Hindlimb muscle (tissue), 1 donor: ENCODE results near the gene PTPRN2. TPM values are rescaled to one million over a fixed set of nuclear protein-coding genes. Genes with fewer than 3 reads are reported as not detected.
A peak's percentile ranks its signal among the peaks of the same experiment; 100 is the strongest.

Experiments
- DNase-seq: peaks from one replicate; pipeline ENCODE4 v3.0.0-alpha.2; 2013
- polyA plus RNA-seq: library from polyadenylated mRNA; unstranded; fragments of 120-200 nt; gene quantifications from one replicate; pipeline ENCODE4 v1.2.1, GENCODE V29; 2013; ENCODE audit not compliant: insufficient read length

Gene PTPRN2
- polyA plus RNA-seq, 1 donor: 2.0 TPM

- no peak for DNase-seq
These were observed 99.9 kb downstream of the PTPRN2 start for GRCh38 chr7:158487631-158488151.

- no peak for DNase-seq
These were observed 100.7 kb downstream of the PTPRN2 start for GRCh38 chr7:158486919-158487318.

DNA sequence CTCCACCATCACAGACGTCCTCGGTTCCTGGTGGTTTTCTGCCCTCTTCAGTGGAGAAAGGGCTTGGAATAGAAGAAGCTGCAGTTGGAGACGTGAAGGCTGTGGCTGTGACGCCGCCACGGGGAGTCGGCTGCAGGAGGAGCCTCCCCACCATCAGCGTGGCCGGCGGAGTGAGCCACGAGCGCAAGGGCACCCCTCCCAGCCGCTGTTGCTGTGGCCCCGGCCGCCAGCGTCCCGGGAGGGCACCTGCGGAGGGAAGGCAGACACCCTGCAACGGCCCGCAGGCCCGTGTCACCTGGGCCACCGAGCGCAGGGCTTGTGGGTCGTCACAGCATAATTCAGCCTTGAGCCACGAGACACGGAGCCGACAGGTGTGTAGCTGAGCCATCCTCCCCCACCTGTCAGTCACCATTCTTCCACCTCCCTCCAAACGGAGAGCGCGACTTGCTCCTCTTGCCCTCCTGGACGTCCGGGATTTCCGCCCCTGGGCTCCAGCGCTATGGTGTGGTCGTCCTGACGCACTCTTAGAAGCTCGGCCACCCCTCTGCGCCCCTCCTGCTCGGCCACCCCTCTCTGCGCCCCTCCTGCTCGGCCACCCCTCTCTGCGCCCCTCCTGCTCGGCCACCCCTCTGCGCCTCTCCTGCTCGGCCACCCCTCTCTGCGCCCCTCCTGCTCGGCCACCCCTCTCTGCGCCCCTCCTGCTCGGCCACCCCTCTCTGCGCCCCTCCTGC is 102.7 kb downstream of the PTPRN2 start:
- DNase-seq: no peak

- DNase-seq: no peak
These were observed 105.1 kb downstream of the PTPRN2 start for GRCh38 chr7:158482480-158482879.

- no peak for DNase-seq
These were observed 108.0 kb downstream of the PTPRN2 start for GRCh38 chr7:158479664-158480025.

- DNase-seq: no peak
These were observed 108.5 kb downstream of the PTPRN2 start for GRCh38 chr7:158479021-158479663.

DNA sequence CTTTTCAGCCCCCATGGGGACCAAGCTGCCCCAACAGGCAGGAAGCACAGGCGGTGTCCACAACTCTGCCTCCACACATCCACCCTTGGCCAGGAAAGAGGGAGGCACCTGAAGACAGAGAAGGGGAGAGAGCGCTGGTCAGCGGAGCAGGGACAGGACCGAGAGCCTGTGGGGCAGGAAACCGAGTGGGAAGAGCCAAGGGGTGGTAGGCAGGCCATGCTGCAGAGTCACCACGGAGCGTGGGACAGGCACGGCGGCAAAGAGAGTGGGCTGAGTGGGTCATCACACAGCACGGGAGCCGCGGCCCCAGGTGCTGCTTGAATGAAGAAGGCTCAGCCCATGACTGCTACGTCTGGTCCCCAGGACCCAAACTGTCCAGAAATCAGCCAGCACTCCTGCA is 109.8 kb downstream of the PTPRN2 start:
- no peak for DNase-seq

GRCh38 chr7:158476331-158476932 is 111.2 kb downstream of the PTPRN2 start:
- DNase-seq: no peak

DNA sequence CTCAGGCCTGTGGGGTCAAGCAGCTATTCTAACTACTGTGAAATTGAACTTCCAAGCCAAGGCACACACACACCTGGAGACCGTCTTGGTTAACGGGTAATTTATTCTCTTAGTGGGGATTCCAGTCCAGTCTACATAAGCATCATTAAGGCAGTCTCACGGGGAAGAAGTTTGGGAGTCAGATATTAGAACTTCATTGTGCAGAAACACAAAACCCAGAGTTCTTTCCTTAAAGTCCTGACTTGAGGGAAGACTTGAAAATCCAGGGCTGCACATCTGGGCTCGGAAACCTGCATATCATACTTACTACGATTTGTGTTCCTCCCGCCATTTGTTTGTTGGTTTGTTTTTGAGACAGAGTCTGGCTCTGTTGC is 112.0 kb downstream of the PTPRN2 start:
- DNase-seq: no peak

DNA sequence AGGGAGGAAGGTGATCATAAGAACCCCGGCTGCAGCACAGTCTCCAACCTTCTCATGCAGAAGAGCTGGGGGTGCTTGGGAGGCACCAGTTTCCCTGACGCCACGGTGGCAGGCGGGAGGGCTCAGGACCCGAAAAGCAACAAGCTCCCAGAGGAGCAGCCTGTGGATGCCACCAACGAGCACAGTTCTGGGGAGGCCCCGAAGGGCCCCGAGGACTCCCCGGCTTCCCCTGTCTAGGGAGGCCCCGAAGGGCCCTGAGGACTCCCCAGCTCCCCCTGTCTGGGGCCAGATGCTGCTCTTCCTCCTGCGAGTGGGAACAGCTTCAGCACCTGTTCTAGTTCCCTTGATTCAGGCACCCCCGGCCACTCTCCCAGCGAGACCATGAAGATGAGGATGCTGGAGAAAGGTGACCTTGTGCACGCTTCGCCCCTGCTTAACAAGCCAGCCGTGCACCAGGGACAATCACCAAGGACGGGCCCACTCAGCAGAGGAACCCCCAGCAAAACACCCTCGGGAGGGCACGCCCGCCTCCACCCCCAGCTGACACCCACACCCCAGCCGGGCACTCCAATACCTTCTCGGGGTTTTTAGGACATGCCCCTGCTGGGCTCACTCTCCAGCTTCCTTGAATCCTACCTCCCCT is 112.5 kb downstream of the PTPRN2 start:
- no peak for DNase-seq

GRCh38 chr7:158474488-158474887 is 113.1 kb downstream of the PTPRN2 start:
- DNase-seq: no peak

- no peak for DNase-seq
These were observed 113.7 kb downstream of the PTPRN2 start for GRCh38 chr7:158473946-158474345.

- DNase-seq: peak; percentile 23
These were observed 114.4 kb downstream of the PTPRN2 start for GRCh38 chr7:158473221-158473620.

- DNase-seq: no peak
These were observed 115.0 kb downstream of the PTPRN2 start for GRCh38 chr7:158472596-158472995.

GRCh38 chr7:158471716-158472115 is 115.9 kb downstream of the PTPRN2 start:
- no peak for DNase-seq

DNA sequence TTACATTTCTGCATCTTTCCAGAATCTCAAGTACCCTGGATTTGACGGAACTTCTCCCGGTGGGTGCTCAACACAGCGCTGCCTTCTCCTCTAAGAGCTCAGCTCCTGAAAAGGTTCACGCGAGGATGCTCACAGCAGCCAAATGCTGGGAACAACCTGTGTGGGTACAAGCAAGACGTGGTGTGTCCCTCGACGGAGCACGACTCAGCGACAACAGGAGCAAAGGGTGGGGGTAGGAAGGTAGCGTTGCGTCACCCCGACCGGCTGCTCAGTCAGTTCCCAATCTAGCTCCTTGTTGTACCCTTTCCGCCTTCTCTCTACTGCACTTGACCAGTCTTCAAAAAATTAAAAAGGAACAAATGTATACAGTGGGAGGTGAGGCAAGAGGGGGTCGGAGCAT is 117.3 kb downstream of the PTPRN2 start:
- DNase-seq: no peak

DNA sequence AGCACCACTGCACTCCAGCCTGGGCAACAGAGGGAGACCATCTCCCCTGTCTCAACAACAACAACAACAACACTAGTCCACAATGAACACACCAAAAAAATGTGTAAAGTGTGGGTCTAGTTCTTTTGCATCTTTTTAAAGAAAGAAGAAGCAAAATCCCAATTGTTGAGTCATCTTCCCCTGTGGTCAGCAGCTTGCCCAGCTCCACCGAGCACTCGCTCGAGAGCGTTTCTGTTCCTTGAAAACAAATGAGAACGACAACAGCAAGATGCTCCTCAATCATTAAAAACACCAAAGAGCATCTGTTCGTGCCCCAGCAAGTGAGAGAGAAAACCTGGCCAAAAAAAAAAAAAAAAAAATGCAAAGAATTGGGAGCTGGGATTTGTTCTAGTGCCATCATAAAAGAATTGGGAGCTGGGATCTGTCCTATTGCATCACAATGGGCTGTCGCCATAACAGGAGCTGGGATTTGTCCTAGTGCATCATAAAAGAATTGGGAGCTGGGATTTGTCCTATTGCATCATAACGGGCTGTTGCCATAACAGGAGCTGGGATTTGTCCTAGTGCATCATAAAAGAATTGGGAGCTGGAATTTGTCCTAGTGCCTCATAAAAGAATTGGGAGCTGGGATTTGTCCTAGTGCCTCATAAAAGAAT is 118.1 kb downstream of the PTPRN2 start:
- no peak for DNase-seq

DNA sequence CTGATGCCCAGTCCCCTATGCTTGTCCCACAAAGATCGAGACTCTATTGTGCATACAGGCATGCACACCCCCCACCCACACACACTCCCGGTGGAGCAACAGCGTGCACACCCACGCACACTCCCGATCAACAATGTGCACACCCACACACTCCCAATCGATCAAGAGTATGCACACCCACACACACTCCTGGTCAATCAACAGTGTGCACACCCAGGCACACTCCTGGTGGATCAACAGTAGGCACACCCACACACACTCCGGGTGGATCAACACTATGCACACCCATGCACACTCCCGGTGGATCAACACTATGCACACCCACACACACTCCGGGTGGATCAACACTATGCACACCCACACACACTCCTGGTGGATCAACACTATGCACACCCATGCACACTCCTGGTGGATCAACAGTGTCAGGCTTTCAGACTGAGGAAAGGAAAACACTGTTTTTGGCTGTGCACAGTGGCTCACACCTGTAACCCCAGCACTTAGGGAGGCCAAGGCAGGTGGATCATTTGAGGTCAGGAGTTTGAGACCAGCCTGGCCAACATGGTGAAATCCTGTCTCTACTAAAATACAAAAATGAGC is 118.8 kb downstream of the PTPRN2 start:
- DNase-seq: no peak

- no peak for DNase-seq
These were observed 119.4 kb downstream of the PTPRN2 start for GRCh38 chr7:158468181-158468580.

GRCh38 chr7:158467562-158467961 is 120.1 kb downstream of the PTPRN2 start:
- no peak for DNase-seq

DNA sequence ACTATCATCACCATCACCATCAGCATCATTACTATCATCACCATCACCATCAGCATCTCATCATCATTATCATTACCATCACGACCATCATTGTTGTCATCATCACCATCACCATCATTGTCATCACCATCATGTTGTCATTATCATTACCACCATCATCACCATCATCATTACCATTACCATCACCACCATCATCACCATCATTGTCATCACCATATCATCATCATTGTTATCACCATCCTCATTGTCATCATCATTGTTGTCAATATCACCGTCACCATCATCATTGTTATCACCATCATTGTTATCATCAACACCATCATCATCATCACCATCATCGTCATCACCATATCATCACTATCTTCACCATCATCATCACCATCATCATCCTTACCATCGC is 124.3 kb downstream of the PTPRN2 start:
- DNase-seq: no peak

DNA sequence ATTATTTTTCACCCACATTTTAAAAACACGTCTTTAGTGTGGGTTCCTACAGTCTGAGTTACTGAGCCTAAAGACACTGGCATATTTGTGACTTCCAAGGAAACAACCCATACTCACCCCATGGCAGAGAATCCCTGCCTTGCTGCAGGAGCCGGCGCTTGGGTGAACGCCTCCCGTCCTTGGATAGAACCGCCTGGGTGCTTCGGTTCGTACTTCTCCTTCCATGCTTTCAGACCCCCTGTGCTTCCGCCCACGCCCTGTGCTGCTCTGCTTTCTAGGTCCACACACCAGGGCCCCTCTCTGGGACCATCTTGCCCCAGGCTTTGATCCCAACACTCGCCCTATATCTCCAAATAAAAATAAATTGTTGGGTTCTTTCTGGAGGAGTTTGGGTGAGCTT is 125.8 kb downstream of the PTPRN2 start:
- DNase-seq: no peak
